GM12892 (cell line): ENCODE data around the gene EFCAB13.

Experiments used
- POLR2AphosphoS5 ChIP-seq: IDR thresholded peaks from 2 replicates; pipeline ENCODE4 v1.6.1; 2011; ENCODE audit warnings: low read depth, low read length, control low read depth
- TAF1 ChIP-seq: IDR thresholded peaks from 2 replicates; pipeline ENCODE4 v1.6.1; 2011; ENCODE audit warnings: low read depth, mild to moderate bottlenecking, control low read depth, low read length, borderline replicate concordance

DNA sequence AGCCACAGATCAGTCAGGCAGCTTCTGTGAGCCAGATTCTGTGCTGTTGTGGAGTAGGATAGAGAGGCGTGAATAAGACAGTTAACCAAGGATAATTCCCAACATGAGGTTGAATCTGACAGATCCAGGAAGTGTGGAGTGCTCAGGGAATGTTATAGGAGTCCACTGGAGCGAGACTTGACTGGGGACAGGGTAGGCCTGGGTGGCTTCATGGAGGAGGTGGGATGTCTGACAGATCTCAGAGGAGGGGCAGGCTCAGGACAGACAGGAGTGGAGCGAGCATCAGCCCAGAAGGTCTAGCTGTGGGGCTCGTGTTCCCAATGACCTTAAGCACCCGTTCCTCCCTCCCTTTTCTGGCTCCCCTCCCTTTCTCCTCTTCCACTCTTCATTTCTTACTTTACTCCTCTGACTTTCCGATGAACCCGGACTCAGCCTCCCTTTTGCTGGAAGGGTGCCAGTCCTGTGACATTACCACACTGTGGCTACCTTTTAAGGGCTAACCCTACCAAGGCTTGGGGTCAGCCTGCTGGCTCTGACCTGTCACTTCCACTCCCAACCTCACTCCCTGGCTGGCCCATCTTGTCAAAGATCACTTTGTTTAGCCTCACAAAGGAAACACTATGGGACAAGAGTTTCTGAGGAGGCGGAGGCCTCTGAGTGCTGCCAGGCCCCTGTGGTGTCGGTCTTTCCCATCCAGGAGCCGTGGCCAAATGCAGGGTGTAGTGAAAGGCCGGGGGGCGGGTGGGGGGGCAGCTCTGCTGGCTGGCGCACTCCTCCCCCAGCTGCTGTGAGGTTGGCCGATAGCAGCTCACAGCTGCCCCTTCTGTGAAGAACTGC lies 28.5 kb upstream of the EFCAB13 start:
- TF ChIP-seq TAF1 (no peak), POLR2AphosphoS5 (no peak)
